Activated CD8-positive, alpha-beta T cell treated with anti-CD3 and anti-CD28 coated beads for 36 hours (primary cell): ENCODE data around the gene TCAP. TPM values are rescaled to one million over a fixed set of nuclear protein-coding genes. Genes with fewer than 3 reads are reported as not detected.

ENCODE experiments used
- ATAC-seq: fragments of 200-7000 bp; cut with Tn5 transposase; one replicate; pipeline ENCODE4 v1.10.0; 2021; ENCODE audit warnings: mild to moderate bottlenecking, moderate library complexity
- CTCF ChIA-PET: fragments of 350-600 bp; sonication (Branson Sonifier 250); formaldehyde crosslinking; loops from one replicate; lab custom pipeline; 2021; ENCODE audit warnings: antibody characterized with exemption; lab: Charles Lee
- POLR2A ChIA-PET: fragments of 350-600 bp; sonication (Branson Sonifier 250); formaldehyde crosslinking; loops from one replicate; lab custom pipeline; 2021; ENCODE audit warnings: antibody characterized with exemption; lab: Charles Lee
- DNase-seq: peaks from one replicate; pipeline ENCODE4 v3.0.0-alpha.2; 2020
- H3K27ac Mint-ChIP-seq: one replicate; pipeline ENCODE4 v1.8.0; 2021; ENCODE audit warnings: mild to moderate bottlenecking, mixed read lengths
- H3K27me3 Mint-ChIP-seq: one replicate; pipeline ENCODE4 v1.8.0; 2021; ENCODE audit warnings: mixed read lengths
- H3K36me3 Mint-ChIP-seq: one replicate; pipeline ENCODE4 v1.8.0; 2021; ENCODE audit warnings: low read depth, mixed read lengths
- H3K4me1 Mint-ChIP-seq: one replicate; pipeline ENCODE4 v1.8.0; 2021; ENCODE audit warnings: low read depth, mixed read lengths
- H3K4me3 Mint-ChIP-seq: one replicate; pipeline ENCODE4 v1.8.0; 2021; ENCODE audit warnings: mild to moderate bottlenecking, moderate library complexity, mixed read lengths
- H3K9me3 Mint-ChIP-seq: one replicate; pipeline ENCODE4 v1.8.0; 2021; ENCODE audit warnings: mixed read lengths
- intact Hi-C: fragments of 100-400 bp; cut with micrococcal nuclease; formaldehyde crosslinking; loops from one replicate; pipeline ENCODE4 v1.10.0; 2022
- total RNA-seq, 2 experiments: library from RNA; stranded (reverse); gene quantifications; one replicate each; pipeline ENCODE4 v1.2.3, GENCODE V29; 2021
- TF ChIP-seq, protein P1 (sequence below): fragments of 200-600 bp; IDR thresholded peaks from one replicate; pipeline ENCODE4 v1.8.0; 2022; ENCODE audit warnings: antibody characterized with exemption, mild to moderate bottlenecking

Gene TCAP
- total RNA-seq, 2 experiments from 2014 or later: 0.95 to 1.3 TPM

DNA sequence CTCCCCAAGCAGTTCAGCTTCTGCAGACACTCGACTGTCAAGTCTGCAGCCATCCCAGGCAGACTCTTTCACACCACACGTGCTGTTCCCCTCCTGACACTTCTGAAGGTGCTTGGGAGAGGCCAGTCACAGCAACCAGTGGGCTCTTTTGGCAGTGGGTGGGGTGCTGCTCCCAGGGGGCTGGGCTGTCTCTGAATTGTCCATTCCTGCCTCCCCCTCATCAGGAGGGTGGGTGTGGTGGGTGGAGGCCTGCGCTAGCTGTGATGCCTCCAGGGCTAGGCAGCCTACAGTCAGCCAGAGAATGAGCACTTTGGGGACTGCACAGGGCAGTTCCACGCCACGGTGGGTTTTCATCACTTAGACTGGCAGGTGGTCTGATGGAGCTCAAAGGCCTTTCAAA is 17.9 kb upstream of the TCAP start:
- CTCF ChIA-PET: interaction anchor here (1.2 to 11.1 kb wide), 4 partner anchors 12 to 24 kb away, joined by 3 to 111 read pairs (median 7); partner anchors contain the start of gene PPP1R1B

GRCh38 chr17:39648616-39649366 is 16.4 kb upstream of the TCAP start:
- TF ChIP-seq, protein P1, sequence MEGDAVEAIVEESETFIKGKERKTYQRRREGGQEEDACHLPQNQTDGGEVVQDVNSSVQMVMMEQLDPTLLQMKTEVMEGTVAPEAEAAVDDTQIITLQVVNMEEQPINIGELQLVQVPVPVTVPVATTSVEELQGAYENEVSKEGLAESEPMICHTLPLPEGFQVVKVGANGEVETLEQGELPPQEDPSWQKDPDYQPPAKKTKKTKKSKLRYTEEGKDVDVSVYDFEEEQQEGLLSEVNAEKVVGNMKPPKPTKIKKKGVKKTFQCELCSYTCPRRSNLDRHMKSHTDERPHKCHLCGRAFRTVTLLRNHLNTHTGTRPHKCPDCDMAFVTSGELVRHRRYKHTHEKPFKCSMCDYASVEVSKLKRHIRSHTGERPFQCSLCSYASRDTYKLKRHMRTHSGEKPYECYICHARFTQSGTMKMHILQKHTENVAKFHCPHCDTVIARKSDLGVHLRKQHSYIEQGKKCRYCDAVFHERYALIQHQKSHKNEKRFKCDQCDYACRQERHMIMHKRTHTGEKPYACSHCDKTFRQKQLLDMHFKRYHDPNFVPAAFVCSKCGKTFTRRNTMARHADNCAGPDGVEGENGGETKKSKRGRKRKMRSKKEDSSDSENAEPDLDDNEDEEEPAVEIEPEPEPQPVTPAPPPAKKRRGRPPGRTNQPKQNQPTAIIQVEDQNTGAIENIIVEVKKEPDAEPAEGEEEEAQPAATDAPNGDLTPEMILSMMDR: no peak
- Mint-ChIP-seq H3K27me3 (no peaks in the 10 kb centered on the region), H3K27ac (no peak overlapping the region), H3K4me1 (peaks cover 45% of the 10 kb centered on the region), H3K9me3 (no peaks in the 10 kb centered on the region), H3K36me3 (peaks cover 2% of the 10 kb centered on the region), H3K4me3 (no peak overlapping the region)
- DNase-seq: no peak
- intact Hi-C loops: no loop called here
- ChIA-PET POLR2A (interaction anchor here (1.4 kb wide), 1 partner anchor 11 kb away, joined by 4 read pairs; no protein-coding TSS in a partner anchor), CTCF (interaction anchor here (1.3 to 11.1 kb wide), 4 partner anchors 14 to 56 kb away, joined by 3 to 111 read pairs (median 6); partner anchors contain the start of gene PPP1R1B)
- no peak for ATAC-seq

More for the DNA sequence above, 17.9 kb upstream of the TCAP start:
- Mint-ChIP-seq H3K27ac (no peak overlapping the region), H3K9me3 (no peaks in the 10 kb centered on the region), H3K36me3 (peaks cover 2% of the 10 kb centered on the region), H3K4me1 (peaks cover 51% of the 10 kb centered on the region), H3K27me3 (no peaks in the 10 kb centered on the region), H3K4me3 (no peak overlapping the region)
- DNase-seq (no peak), ATAC-seq (no peak)
- TF ChIP-seq, protein P1: no peak
- POLR2A ChIA-PET: interaction anchor here (1.4 kb wide), 1 partner anchor 10 kb away, joined by 4 read pairs; no protein-coding TSS in a partner anchor
- intact Hi-C loops: no loop called here

GRCh38 chr17:39650121-39650579 is 15.0 kb upstream of the TCAP start:
- peak overlapping the region; percentile 49 for H3K27ac Mint-ChIP-seq
- no peak overlapping the region for H3K4me3 Mint-ChIP-seq
- DNase-seq (no peak), ATAC-seq (no peak)
- peaks cover 46% of the 10 kb centered on the region for H3K4me1 Mint-ChIP-seq
- peaks cover 5% of the 10 kb centered on the region for H3K36me3 Mint-ChIP-seq
- ChIA-PET POLR2A (interaction anchor here (0.8 to 1.6 kb wide), 4 partner anchors 10 to 30 kb away, joined by 3 to 6 read pairs (median 4); no protein-coding TSS in a partner anchor), CTCF (interaction anchor here (1.2 to 6.4 kb wide), 6 partner anchors 11 to 327 kb away, joined by 3 to 146 read pairs (median 30); partner anchors contain the start of genes MIEN1, PNMT, STARD3 and TCAP)
- H3K9me3 Mint-ChIP-seq: no peaks in the 10 kb centered on the region
- TF ChIP-seq, protein P1: no peak
- H3K27me3 Mint-ChIP-seq: no peaks in the 10 kb centered on the region
- intact Hi-C loops: no loop called here

DNA sequence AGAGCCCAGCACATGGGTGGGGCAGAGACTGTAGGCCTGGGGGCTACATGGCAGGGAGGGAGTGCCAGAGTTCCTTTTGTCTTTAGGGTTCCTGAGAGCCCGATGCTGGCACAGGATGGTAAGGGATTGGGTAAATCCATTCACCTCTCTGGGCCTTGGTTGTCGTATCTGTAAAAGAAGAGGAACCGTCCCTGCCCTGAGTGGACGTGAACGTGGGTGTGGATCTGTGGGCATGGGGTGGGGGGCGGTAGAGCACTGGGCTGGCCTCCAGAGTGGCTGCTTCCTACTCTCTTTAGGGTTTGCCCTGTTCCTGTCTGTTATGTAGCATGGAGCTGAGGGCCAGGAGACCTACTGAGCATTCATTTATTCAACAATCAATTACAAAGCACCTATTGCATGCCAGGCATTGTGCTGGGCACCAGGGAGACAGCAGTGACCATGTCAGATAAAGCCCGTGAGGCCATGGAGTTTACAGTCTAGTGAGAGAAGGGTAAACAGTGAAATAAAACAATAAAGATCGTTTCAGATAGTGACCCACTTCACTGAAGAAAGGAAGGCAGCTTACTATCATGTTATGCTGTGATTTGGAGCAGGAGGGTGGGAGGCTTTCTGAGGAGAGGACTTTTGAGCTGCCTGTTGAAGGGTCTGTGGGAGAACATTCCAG is 13.1 kb upstream of the TCAP start:
- ATAC-seq: no peak
- H3K4me3 Mint-ChIP-seq: no peak overlapping the region
- intact Hi-C loops: no loop called here
- CTCF ChIA-PET: interaction anchor here (1.5 to 6.4 kb wide), 8 partner anchors 7 to 79 kb away, joined by 6 to 146 read pairs (median 36); partner anchors contain the start of genes MIEN1, PNMT, STARD3 and TCAP
- TF ChIP-seq, protein P1: no peak
- H3K4me1 Mint-ChIP-seq: peaks cover 44% of the 10 kb centered on the region
- H3K27me3 Mint-ChIP-seq: no peaks in the 10 kb centered on the region
- no peak for DNase-seq
- H3K9me3 Mint-ChIP-seq: no peaks in the 10 kb centered on the region
- POLR2A ChIA-PET: interaction anchor here (1.0 to 1.3 kb wide), 3 partner anchors 14 to 23 kb away, joined by 3 to 6 read pairs (median 4); partner anchors contain the start of gene STARD3
- H3K36me3 Mint-ChIP-seq: peaks cover 9% of the 10 kb centered on the region
- H3K27ac Mint-ChIP-seq: peak overlapping the region; percentile 26
